ENCODE data around the gene UPF2.
"Not testable (repeated sequence)": the region's sequence is repeated elsewhere in the genome, so short reads cannot be mapped to it uniquely, and the experiment has no call there.

The UPF2 gene

DNA sequence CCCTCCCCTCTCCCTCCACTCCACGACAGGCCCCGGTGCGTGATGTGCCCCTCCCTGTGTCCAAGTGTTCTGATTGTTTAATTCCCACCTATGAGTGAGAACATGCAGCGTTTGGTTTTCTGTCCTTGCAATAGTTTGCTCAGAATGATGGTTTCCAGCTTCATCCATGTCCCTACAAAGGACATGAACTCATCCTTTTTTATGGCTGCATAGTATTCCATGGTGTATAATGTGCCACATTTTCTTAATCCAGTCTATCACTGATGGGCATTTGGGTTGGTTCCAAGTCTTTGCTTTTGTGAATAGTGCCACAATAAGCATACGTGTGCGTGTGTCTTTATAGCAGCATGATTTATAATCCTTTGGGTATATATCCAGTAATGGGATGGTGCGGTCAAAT is 70.1 kb downstream of the UPF2 start:
- DNase-seq (ENCODE audit: low read depth, low spot score), result not testable (repeated sequence)

DNA sequence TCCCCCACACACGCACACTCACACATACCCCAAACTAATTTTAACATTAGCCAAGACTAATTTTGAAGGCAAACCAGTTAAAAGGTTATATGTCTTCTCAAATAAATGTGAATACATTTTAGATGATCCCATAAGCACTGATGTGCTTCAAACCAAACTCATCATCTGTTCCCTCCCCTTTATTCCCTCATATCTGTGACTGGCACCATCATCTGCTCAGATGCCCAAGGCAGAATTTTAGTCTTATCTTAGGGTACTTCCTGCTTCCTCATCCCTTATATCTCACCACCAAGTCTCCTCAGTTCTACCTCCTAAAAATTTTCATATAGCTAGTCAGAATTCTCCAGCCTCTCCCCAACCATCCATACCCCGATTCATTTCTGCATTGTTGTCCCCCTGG is 80.4 kb downstream of the UPF2 start:
- DNase-seq (ENCODE audit: low read depth, low spot score), result no peak

- no peak for DNase-seq (ENCODE audit: low read depth, low spot score)
These were observed 80.8 kb downstream of the UPF2 start for GRCh38 chr10:11961771-11962170.

- no peak for DNase-seq (ENCODE audit: low read depth, low spot score)
These were observed 82.6 kb downstream of the UPF2 start for GRCh38 chr10:11959966-11960365.

DNA sequence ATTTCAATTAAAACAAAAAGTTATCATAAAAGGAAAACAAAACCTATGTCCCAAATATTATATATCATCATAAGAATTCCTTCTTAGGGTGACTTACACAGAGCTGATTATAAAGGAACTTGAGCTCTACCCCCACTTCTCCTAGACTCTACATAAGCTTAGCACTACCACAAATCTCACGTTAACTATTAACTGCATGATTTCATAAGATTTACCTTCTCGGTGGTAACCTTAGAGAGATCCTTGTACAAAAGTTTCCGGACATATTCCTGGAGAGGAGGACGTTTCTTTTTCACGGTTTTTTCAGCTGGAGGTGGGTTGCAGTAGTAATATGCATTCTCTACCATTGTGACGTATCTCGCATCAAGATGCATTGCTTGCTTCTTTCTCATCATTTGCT is 83.7 kb downstream of the UPF2 start:
- DNase-seq (ENCODE audit: low read depth, low spot score), result no peak

- no peak for DNase-seq (ENCODE audit: low read depth, low spot score)
These were observed 90.9 kb downstream of the UPF2 start for GRCh38 chr10:11951695-11952094.

DNA sequence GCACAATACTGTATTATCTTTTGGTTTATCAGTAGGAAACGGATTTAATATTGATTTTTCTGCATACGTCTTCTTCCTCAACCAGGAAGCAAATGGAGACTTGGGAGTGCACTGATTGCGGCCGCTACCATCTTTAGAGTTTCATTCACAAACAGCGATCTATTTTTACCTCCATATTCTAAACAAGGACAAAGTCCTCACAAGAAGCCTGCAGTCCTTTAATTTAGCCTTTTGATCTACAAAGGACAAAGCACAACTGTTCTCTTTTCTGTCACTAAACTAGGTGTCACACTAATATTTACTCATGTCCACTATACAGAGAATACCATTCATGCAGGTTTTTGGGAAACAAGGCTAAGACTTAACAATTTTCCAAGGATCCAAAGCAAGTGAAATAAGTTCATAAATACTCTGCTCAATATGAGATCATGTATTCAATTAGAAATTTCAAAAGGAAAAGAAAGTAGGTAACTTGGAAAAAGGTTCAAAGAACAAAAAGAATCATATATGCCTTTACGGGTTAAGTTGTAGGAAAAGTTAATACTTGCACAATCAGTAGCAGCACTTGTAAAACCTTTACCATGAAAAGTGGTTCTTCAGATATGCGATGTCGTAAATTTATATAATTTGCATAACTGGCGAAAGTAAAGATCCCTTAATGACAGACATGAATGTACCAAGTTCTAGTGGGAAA is 92.1 kb downstream of the UPF2 start:
- no peak for DNase-seq (ENCODE audit: low read depth, low spot score)

- DNase-seq (ENCODE audit: low read depth, low spot score), result no peak
These were observed 93.5 kb downstream of the UPF2 start for GRCh38 chr10:11949152-11949551.

- no peak for DNase-seq (ENCODE audit: low read depth, low spot score)
These were observed 96.0 kb downstream of the UPF2 start for GRCh38 chr10:11946652-11947051.

- DNase-seq (ENCODE audit: low read depth, low spot score), result peak; percentile 60
These were observed 106.0 kb downstream of the UPF2 start for GRCh38 chr10:11936389-11937152.

- no peak for DNase-seq (ENCODE audit: low read depth, low spot score)
These were observed 108.3 kb downstream of the UPF2 start for GRCh38 chr10:11934262-11934661.

GRCh38 chr10:11933577-11934223 is 108.9 kb downstream of the UPF2 start:
- no peak for DNase-seq (ENCODE audit: low read depth, low spot score)

DNA sequence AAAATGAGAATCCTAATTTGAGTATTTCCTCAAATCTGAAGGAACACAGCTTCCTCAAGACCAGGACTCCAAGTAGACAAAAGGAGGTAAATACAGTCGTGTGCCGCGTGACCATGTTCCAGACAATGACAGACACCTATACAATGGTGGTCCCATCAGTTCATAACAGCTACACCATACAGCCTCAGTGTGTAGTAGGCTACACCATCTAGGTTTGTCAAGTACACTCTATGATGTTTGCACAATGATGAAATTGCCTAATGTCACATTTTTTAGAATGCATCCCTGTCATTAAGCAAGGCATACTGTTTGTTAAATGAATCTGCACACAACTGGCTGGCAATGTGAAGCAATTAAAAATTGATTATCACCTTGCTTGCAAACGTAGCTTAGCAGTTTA is 111.6 kb downstream of the UPF2 start:
- no peak for DNase-seq (ENCODE audit: low read depth, low spot score)

DNA sequence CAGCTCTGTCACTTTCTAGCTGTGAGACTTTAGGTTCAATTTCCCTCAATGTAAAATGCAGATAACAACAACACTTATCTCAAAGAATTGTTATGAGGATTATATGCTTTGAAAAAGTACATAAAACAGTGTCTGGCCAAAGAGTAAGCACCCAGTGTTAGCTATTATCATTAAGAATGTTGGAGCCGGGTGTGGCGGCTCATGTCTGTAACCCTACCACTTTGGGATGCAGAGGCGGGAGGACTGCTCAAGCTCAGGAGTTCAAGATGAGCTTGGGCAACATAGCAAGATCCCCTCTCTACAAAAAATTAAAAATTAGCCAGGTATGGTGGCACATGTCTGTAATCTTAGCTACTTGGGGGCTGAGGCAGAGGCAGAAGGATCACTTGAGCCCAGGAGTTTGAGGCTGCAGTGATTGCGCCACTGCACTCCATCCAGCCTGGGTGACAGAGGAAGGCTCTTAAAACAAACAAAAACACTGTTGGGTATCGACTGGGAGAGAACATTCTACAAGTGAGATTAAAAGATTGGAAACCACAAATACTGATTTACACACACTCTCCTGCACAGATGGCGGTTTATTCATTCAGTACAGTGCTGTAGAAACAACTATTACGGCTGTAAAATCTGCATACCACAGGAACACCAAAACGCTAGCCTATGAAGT is 112.2 kb downstream of the UPF2 start:
- no peak for DNase-seq (ENCODE audit: low read depth, low spot score)

GRCh38 chr10:11927746-11928145 is 114.9 kb downstream of the UPF2 start:
- no peak for DNase-seq (ENCODE audit: low read depth, low spot score)

DNA sequence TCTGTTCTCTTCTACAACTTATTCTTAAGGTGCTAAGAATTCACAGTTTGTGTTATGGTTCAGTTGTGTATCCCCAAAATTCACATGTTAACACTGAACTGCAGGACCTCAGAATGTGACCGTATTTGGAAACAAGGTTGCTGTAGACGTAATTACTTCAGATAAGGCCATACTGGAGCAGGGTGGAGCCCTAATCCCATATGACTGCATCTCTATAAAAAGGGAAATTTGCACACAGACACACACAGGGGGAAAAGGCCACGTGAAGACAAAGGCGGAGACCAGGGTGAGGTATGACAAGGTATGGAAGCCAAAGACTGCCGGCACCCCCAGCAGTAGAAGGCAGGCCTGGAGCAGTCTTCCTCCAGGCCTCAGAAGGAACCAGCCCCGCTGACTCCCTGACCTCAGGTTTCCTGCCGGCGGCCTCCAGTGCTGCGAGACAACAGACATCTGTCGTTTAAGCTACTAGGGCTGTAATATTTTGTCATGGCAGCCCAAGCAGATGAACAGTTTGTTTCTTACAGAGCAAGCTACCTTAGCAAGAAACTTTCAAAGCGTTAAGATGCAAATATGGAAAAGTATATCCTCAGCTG is 120.7 kb downstream of the UPF2 start:
- no peak for DNase-seq (ENCODE audit: low read depth, low spot score)

GRCh38 chr10:11919271-11919670 is 123.3 kb downstream of the UPF2 start:
- no peak for DNase-seq (ENCODE audit: low read depth, low spot score)

DNA sequence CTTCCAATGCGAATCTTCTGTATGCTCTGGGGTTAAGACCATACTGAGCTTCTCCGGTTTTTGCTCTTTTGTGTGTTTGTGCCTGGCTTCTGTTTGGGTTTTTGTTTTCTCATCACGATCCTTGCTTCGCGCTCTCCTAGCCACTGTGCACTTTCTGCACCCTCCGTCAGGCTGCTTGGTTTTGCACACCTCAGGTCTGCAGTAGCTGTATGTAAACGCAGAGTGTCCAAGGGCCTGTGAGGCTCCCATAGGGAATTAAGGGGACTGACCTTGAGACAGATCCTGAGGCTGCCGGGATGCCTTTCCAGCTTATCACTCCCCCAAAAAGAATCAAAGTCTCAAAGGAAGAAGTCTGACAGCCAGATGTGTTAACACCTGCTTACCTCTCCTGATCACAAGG is 124.2 kb downstream of the UPF2 start:
- DNase-seq (ENCODE audit: low read depth, low spot score), result no peak

GRCh38 chr10:11913079-11913641 is 129.4 kb downstream of the UPF2 start:
- no peak for DNase-seq (ENCODE audit: low read depth, low spot score)

DNA sequence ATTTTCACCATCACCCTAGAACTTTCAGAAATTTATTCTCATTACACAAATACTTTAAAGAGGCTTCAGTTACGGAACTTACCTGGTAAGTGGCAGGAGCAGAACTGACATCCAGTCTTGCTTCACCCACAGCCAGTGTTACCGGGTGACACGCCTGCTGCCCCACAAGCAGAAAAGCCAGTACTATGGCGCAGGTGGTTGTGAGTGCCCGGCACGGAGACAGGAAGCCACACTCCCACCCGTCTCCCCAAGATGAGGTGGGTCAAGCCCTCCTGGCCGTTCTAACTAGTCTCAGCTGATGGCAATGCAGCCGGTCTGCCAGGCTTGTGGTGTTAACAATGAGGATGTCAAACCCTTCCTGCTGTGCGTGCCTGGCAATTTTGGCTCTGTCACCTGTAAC is 132.5 kb downstream of the UPF2 start:
- DNase-seq (ENCODE audit: low read depth, low spot score), result no peak

DNA sequence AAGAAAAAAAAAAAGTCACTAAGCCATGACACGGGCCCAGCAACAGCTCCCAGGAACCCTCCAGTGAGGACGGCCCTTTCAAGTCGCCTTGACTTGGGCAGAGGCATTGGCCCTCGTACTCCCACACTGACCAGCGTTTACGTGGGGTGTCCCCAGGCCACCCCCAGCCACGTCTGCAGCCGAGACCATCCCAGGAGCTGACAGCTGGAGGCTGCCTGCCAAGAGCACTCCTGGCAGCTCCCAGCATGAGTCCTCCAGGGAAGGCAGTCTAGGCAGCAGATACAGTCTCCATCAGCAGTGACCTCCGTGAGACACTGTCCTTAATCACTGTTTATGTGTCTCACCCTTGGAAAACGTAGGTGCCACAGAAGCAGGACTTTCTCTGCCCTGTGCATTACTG is 133.0 kb downstream of the UPF2 start:
- no peak for DNase-seq (ENCODE audit: low read depth, low spot score)

- DNase-seq (ENCODE audit: low read depth, low spot score), result no peak
These were observed 133.6 kb downstream of the UPF2 start for GRCh38 chr10:11908991-11909390.

Data from iPS DF 19.7 (cell line).